Right lobe of liver (tissue), 6 donors: Measurements from ENCODE around the gene PPOX. TPM values are rescaled to one million over a fixed set of nuclear protein-coding genes. Genes with fewer than 3 reads are reported as not detected.

Source experiments
- ATAC-seq, 4 donors: fragments of 200-7000 bp; cut with Tn5 transposase; one replicate each; pipeline ENCODE4 v1.9.1; 2020; ENCODE audit warnings: mild to moderate bottlenecking in 4 of 4, moderate library complexity in 4 of 4
- DNase-seq, 3 donors: peaks; one replicate each; pipeline ENCODE4 v3.0.0-alpha.2; 2020
- H3K27ac ChIP-seq, 3 donors: fragments of 200-600 bp; one replicate each; pipeline ENCODE4 v1.8.0; 2022
- H3K27me3 ChIP-seq, 2 donors: fragments of 200-600 bp; one replicate each; pipeline ENCODE4 v1.8.0; 2022
- H3K36me3 ChIP-seq, 4 donors: fragments of 200-600 bp; sonication (generic) in 1 of 4; one replicate each; pipeline versions ENCODE4 v1.5.1 to v1.8.0; 2017 to 2022; ENCODE audit warnings: control low read depth in 1 of 4
- H3K4me1 ChIP-seq, 4 donors: fragments of 200-600 bp; sonication (generic) in 1 of 4; one replicate each; pipeline versions ENCODE4 v1.5.1 to v1.8.0; 2017 to 2022; ENCODE audit warnings: control low read depth in 1 of 4
- H3K4me3 ChIP-seq, 3 donors: fragments of 200-600 bp; one replicate each; pipeline ENCODE4 v1.8.0; 2022
- H3K9me3 ChIP-seq, 4 donors: fragments of 200-600 bp; sonication (generic) in 1 of 4; one replicate each; pipeline versions ENCODE4 v1.5.1 to v1.8.0; 2017 to 2022; ENCODE audit warnings: control low read depth in 1 of 4
- POLR2A ChIP-seq: fragments of 450-650 bp; IDR thresholded peaks from one replicate; pipeline ENCODE4 v1.6.1; 2017; ENCODE audit warnings: antibody characterized with exemption, mild to moderate bottlenecking
- whole genome bisulfite sequencing: methylation state at CpG from one replicate; pipeline ENCODE4 v1.1.6; 2018; ENCODE audit warnings: low coverage, low lambda C conversion rate; ENCODE audit not compliant: insufficient coverage; ENCODE audit errors: missing lambda C conversion rate; 5-methylcytosine and 5-hydroxymethylcytosine counted together
- intact Hi-C, 2 donors: fragments of 100-400 bp; cut with DNase I; formaldehyde crosslinking; loops; one replicate each; pipeline versions ENCODE4 v1.11.2 to v1.14.1; 2022
- total RNA-seq, 6 experiments: library from RNA; depleted of rRNA in 2 of 6; stranded (reverse); fragments of >200 nt in 2 of 6; fragmentation: NEBNext Ultra II Directional in 3 of 6; extraction: Animal tissue kit (Norgen Biotek cat#: 25700) in 3 of 6; gene quantifications; one replicate each; pipeline versions ENCODE4 v1.1.0 to v1.2.4, GENCODE V29; 2016 to 2023
- TF ChIP-seq, protein P1 (sequence below), 4 donors: fragments of 200-600 bp in 3 of 4; fragments of 450-650 bp in 1 of 4; IDR thresholded peaks; one replicate each; pipeline versions ENCODE4 v1.5.1 to v1.8.0; 2016 to 2022; ENCODE audit warnings: antibody characterized with exemption in 4 of 4, mild to moderate bottlenecking in 2 of 4
- donor health status: DM: no; HTN: yes; CAD: no.
- donor health status: DM: no; HTN: no; CAD: no.
- donor health status: DM: no; HTN: no; CAD: no.
- donor health status: DM: no; HTN: yes; CAD: no.
- donor health status: DM: no; HTN: yes; CAD: no.

Gene PPOX
- total RNA-seq, 6 experiments from 2014 or later = 7.6 to 14.3 (median 9.5) TPM

DNA sequence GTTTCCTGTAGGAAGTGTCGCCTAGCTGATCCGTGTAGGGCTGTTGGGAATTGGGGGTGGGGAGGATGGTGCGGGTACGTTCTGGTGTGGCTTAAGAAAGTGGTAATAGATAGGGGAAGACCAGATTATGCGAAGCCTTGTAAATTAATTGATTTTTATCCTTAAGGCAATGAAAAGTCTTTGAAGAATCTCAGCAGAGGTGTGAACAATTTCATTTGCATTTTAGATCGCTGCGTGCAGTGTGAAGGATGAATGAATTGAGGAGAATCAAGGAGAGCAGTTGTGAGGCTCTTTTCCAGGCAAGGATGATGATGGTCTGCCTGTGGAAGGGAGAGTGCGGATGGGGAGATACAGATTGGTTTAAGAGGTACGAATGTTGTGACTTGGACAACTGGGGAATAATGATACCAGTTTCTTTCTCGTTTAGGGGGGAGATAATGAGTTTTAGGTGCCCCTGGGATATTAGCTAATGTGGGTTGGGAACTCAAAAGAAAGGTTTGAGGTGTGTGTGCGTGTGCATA is 32.9 kb upstream of the PPOX start:
- intact Hi-C loops = no loop called here
- Histone ChIP-seq H3K4me1 (peaks cover 0 to 15% (median 2%) of the 10 kb centered on the region in 4 donors), H3K27ac (peak overlapping the region; percentile 81 to 94 (median 93)), H3K27me3 (no peaks in the 10 kb centered on the region), H3K36me3 (peaks cover 0 to 11% (median 0%) of the 10 kb centered on the region in 4 donors), H3K9me3 (no peaks in the 10 kb centered on the region), H3K4me3 (peak overlapping the region; percentile 51 to 82 (median 73))
- DNase-seq = no peak
- no peak for ATAC-seq
- WGBS = 7% methylated on average over 11 of the region's 11 CpGs
- TF ChIP-seq, protein P1, sequence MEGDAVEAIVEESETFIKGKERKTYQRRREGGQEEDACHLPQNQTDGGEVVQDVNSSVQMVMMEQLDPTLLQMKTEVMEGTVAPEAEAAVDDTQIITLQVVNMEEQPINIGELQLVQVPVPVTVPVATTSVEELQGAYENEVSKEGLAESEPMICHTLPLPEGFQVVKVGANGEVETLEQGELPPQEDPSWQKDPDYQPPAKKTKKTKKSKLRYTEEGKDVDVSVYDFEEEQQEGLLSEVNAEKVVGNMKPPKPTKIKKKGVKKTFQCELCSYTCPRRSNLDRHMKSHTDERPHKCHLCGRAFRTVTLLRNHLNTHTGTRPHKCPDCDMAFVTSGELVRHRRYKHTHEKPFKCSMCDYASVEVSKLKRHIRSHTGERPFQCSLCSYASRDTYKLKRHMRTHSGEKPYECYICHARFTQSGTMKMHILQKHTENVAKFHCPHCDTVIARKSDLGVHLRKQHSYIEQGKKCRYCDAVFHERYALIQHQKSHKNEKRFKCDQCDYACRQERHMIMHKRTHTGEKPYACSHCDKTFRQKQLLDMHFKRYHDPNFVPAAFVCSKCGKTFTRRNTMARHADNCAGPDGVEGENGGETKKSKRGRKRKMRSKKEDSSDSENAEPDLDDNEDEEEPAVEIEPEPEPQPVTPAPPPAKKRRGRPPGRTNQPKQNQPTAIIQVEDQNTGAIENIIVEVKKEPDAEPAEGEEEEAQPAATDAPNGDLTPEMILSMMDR (IDR thresholded peaks at IDR 0.05) = no peak
- no peak for TF ChIP-seq POLR2A

DNA sequence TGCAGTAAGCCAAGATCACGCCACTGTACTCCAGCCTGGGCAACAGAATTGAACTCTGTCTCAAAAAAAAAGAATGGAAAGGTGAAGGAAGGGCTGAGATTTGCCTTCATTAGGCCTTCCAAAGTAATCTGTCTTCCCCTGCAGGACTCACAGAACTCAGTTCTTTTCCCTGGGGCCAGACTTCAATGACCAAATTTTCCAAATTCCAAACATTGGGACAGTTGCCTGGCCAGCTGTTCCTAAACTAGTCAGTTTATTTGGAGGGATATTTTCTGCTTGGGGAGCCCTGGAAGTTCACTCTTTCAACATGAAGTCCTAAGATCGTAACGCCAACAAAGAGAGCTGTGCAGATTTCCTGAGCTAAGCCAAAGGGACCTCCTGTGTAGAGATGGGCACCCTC is 28.3 kb upstream of the PPOX start:
- intact Hi-C loops = no loop called here
- DNase-seq (no peak), ATAC-seq (no peak)
- Histone ChIP-seq H3K27me3 (no peaks in the 10 kb centered on the region), H3K4me1 (peaks cover 0 to 7% (median 2%) of the 10 kb centered on the region in 4 donors), H3K9me3 (no peaks in the 10 kb centered on the region), H3K36me3 (no peaks in the 10 kb centered on the region), H3K27ac (no peak overlapping the region), H3K4me3 (no peak overlapping the region)
- TF ChIP-seq, protein P1 (IDR thresholded peaks at IDR 0.05) = no peak
- TF ChIP-seq POLR2A = no peak
- 71% methylated on average over 3 of the region's 3 CpGs for WGBS

DNA sequence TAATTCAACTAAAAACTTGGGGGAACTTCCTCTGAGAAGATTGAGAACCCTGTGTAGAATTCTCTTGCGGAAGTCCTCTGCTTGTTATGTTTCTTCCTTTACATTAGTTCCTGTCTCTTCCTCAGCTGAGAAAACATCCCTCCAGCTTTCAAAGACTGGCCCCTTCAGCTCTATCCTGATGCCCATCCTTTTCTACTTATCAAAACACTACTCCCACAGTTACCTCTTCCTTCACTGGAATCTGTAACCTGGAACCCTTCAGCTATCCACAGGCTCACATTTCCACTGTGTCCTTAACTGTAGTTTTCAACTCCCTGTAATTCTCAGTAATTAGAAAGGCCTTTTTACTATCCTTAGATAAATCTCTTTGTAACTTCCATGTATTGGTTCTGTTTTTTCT is 27.8 kb upstream of the PPOX start:
- TF ChIP-seq POLR2A = no peak
- TF ChIP-seq, protein P1 (IDR thresholded peaks at IDR 0.05) = no peak
- Histone ChIP-seq H3K27me3 (no peaks in the 10 kb centered on the region), H3K9me3 (no peaks in the 10 kb centered on the region), H3K36me3 (no peaks in the 10 kb centered on the region), H3K4me3 (no peak overlapping the region), H3K27ac (no peak overlapping the region), H3K4me1 (peaks cover 0 to 5% (median 1%) of the 10 kb centered on the region in 4 donors)
- DNase-seq (no peak), ATAC-seq (peak in 1 of 4 donors; percentile 23)
- intact Hi-C loops = no loop called here
- WGBS = 73% methylated on average over 1 of the region's 1 CpG

DNA sequence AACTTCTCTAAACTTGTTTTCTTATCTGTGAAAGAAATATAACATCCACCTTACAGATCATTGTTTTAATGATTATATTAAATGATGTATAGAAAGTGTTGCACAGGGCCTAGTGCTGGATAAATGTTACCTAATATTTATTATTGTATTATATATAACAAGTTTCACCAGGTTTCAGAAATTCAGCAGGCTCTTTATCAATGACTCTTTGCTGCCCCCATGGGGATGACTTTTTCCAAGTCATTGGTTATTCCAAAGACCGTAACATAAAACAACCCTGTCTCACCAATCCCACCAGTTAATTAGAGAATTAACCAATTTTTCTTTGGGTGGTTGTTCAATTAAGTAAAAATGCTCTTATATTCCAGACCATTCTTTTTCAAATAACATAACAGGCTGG is 26.5 kb upstream of the PPOX start:
- intact Hi-C loops = no loop called here
- Histone ChIP-seq H3K27me3 (no peaks in the 10 kb centered on the region), H3K4me3 (no peak overlapping the region), H3K4me1 (no peaks in the 10 kb centered on the region), H3K27ac (no peak overlapping the region), H3K9me3 (no peaks in the 10 kb centered on the region), H3K36me3 (no peaks in the 10 kb centered on the region)
- no peak for TF ChIP-seq POLR2A
- TF ChIP-seq, protein P1 (IDR thresholded peaks at IDR 0.05) = peak; percentile 56 to 70 (median 62)
- no peak for DNase-seq
- peak; percentile 66 to 79 (median 76) for ATAC-seq
- 5% methylated on average over 1 of the region's 1 CpG for WGBS
